Subcutaneous abdominal adipose tissue (tissue), 5 donors: ENCODE measurements around the gene MAP3K13.

Experiments used
- H3K27ac ChIP-seq: one replicate; pipeline ENCODE4 v1.7.0; 2013; ENCODE audit warnings: low read depth, mild to moderate bottlenecking, inconsistent platforms, low read length, moderate library complexity
- H3K27me3 ChIP-seq, 5 donors: one replicate each; pipeline ENCODE4 v1.7.0; 2013; ENCODE audit warnings: low read length in 5 of 5, inconsistent platforms in 1 of 5; ENCODE audit not compliant: control insufficient read depth in 5 of 5, insufficient read depth in 4 of 5
- H3K36me3 ChIP-seq, 5 donors: one replicate each; pipeline ENCODE4 v1.7.0; 2013; ENCODE audit warnings: low read length in 5 of 5; ENCODE audit not compliant: control insufficient read depth in 5 of 5, insufficient read depth in 5 of 5
- H3K4me1 ChIP-seq, 5 donors: one replicate each; pipeline ENCODE4 v1.7.0; 2013; ENCODE audit warnings: low read length in 5 of 5, mild to moderate bottlenecking in 3 of 5, moderate library complexity in 1 of 5; ENCODE audit not compliant: control insufficient read depth in 5 of 5, insufficient read depth in 5 of 5
- H3K4me3 ChIP-seq, 5 donors: one replicate each; pipeline ENCODE4 v1.7.0; 2013; ENCODE audit warnings: low read length in 5 of 5, low read depth in 1 of 5
- H3K9ac ChIP-seq, 5 donors: one replicate each; pipeline ENCODE4 v1.7.0; 2013; ENCODE audit warnings: low read length in 5 of 5, mild to moderate bottlenecking in 4 of 5, moderate library complexity in 3 of 5
- H3K9me3 ChIP-seq, 5 donors: one replicate each; pipeline ENCODE4 v1.7.0; 2013; ENCODE audit warnings: low read length in 5 of 5; ENCODE audit not compliant: control insufficient read depth in 5 of 5
- donor health status: healthy.
- donor health status: healthy.
- donor health status: healthy.
- donor health status: healthy.
- donor health status: healthy.

The MAP3K13 gene

GRCh38 chr3:185362850-185363661, at the start of gene MAP3K13:
MAP3K13 (plus strand) TSS chr3:185363136; CDS start chr3:185428582, 65,446 bp downstream.
- Histone ChIP-seq H3K27ac (peak within 1 kb of the TSS; percentile 94), H3K4me3 (peak within 1 kb of the TSS; percentile 78 to 95 (median 95)), H3K4me1 (peaks cover 0 to 25% (median 19%) of the 10 kb centered on the region in 5 donors), H3K9me3 (no peaks in the 10 kb centered on the region), H3K36me3 (no peaks in the 10 kb centered on the region), H3K27me3 (no peaks in the 10 kb centered on the region), H3K9ac (peak within 1 kb of the TSS; percentile 73 to 98 (median 93))

- peaks cover 0 to 4% (median 4%) of the 10 kb centered on the region in 5 donors for H3K9me3 ChIP-seq
- peaks cover 0 to 36% (median 20%) of the 10 kb centered on the region in 5 donors for H3K4me1 ChIP-seq
- no peaks in the 10 kb centered on the region for H3K27me3 ChIP-seq
- peak overlapping the region in 1 of 5 donors; percentile 26 for H3K9ac ChIP-seq
- no peak overlapping the region for H3K27ac ChIP-seq
- H3K36me3 ChIP-seq = no peaks in the 10 kb centered on the region
- no peak overlapping the region for H3K4me3 ChIP-seq
Observed at GRCh38 chr3:185313693-185314246, 49.2 kb upstream of the MAP3K13 start.

GRCh38 chr3:185316740-185317412, 46.1 kb upstream of the MAP3K13 start:
- Histone ChIP-seq H3K27me3 (no peaks in the 10 kb centered on the region), H3K9me3 (no peaks in the 10 kb centered on the region), H3K9ac (peak overlapping the region in 3 of 5 donors; percentile 1 to 43 (median 2)), H3K36me3 (no peaks in the 10 kb centered on the region), H3K27ac (peak overlapping the region; percentile 82), H3K4me3 (peak overlapping the region in 3 of 5 donors; percentile 19 to 28 (median 25)), H3K4me1 (peaks cover 0 to 32% (median 17%) of the 10 kb centered on the region in 5 donors)

- Histone ChIP-seq H3K27ac (peak overlapping the region; percentile 82), H3K27me3 (no peaks in the 10 kb centered on the region), H3K4me3 (no peak overlapping the region), H3K9me3 (no peaks in the 10 kb centered on the region), H3K36me3 (no peaks in the 10 kb centered on the region), H3K4me1 (peaks cover 0 to 25% (median 13%) of the 10 kb centered on the region in 5 donors), H3K9ac (peak overlapping the region in 1 of 5 donors; percentile 21)
Observed at GRCh38 chr3:185317674-185318073, 45.3 kb upstream of the MAP3K13 start.

GRCh38 chr3:185318141-185318540, 44.8 kb upstream of the MAP3K13 start:
- Histone ChIP-seq H3K9ac (no peak overlapping the region), H3K27me3 (no peaks in the 10 kb centered on the region), H3K9me3 (no peaks in the 10 kb centered on the region), H3K4me3 (no peak overlapping the region), H3K36me3 (no peaks in the 10 kb centered on the region), H3K27ac (no peak overlapping the region), H3K4me1 (peaks cover 0 to 25% (median 13%) of the 10 kb centered on the region in 5 donors)

- Histone ChIP-seq H3K4me1 (peaks cover 0 to 15% (median 8%) of the 10 kb centered on the region in 5 donors), H3K27ac (no peak overlapping the region), H3K4me3 (no peak overlapping the region)
Observed at GRCh38 chr3:185319801-185320200, 43.1 kb upstream of the MAP3K13 start.

GRCh38 chr3:185320949-185321348, 42.0 kb upstream of the MAP3K13 start:
- Histone ChIP-seq H3K27ac (no peak overlapping the region), H3K36me3 (no peaks in the 10 kb centered on the region), H3K9me3 (no peaks in the 10 kb centered on the region), H3K4me1 (peaks cover 0 to 15% (median 8%) of the 10 kb centered on the region in 5 donors), H3K4me3 (no peak overlapping the region), H3K27me3 (no peaks in the 10 kb centered on the region), H3K9ac (no peak overlapping the region)

More at GRCh38 chr3:185319801-185320200, 43.1 kb upstream of the MAP3K13 start:
- Histone ChIP-seq H3K9ac (no peak overlapping the region), H3K27me3 (no peaks in the 10 kb centered on the region), H3K36me3 (no peaks in the 10 kb centered on the region), H3K9me3 (no peaks in the 10 kb centered on the region)

- H3K4me3 ChIP-seq = no peak overlapping the region
- no peaks in the 10 kb centered on the region for H3K9me3 ChIP-seq
- no peak overlapping the region for H3K27ac ChIP-seq
Observed at GRCh38 chr3:185322101-185322719, 40.7 kb upstream of the MAP3K13 start.

GRCh38 chr3:185325946-185326791, 36.8 kb upstream of the MAP3K13 start:
- Histone ChIP-seq H3K9me3 (no peaks in the 10 kb centered on the region), H3K4me1 (peaks cover 0 to 8% (median 0%) of the 10 kb centered on the region in 5 donors), H3K36me3 (no peaks in the 10 kb centered on the region), H3K27ac (no peak overlapping the region), H3K9ac (no peak overlapping the region), H3K27me3 (no peaks in the 10 kb centered on the region), H3K4me3 (no peak overlapping the region)

More at GRCh38 chr3:185322101-185322719, 40.7 kb upstream of the MAP3K13 start:
- Histone ChIP-seq H3K36me3 (no peaks in the 10 kb centered on the region), H3K9ac (no peak overlapping the region), H3K4me1 (peaks cover 0 to 10% (median 0%) of the 10 kb centered on the region in 5 donors), H3K27me3 (no peaks in the 10 kb centered on the region)
